ENCODE data around the gene CELF4.

CELF4 gene

GRCh38 chr18:37321582-37322491 lies 243.8 kb downstream of the CELF4 start:
- Histone ChIP-seq H3F3A (ENCODE audit: control insufficient read depth, insufficient read depth) (no peaks in the 10 kb centered on the region), H3K4me1 (ENCODE audit: control insufficient read depth, low read length) (no peaks in the 10 kb centered on the region), H3K36me3 (ENCODE audit: control insufficient read depth, low read length) (no peaks in the 10 kb centered on the region), H3K9me2 (replicated peaks; ENCODE audit: control insufficient read depth, low read length) (no peaks in the 10 kb centered on the region), H3K4me2 (ENCODE audit: low read length) (no peak overlapping the region), H3K4me3 (ENCODE audit: low read length) (no peak overlapping the region), H3K79me2 (ENCODE audit: control insufficient read depth, low read length) (no peaks in the 10 kb centered on the region), H4K20me1 (ENCODE audit: control insufficient read depth, insufficient read depth, low read depth, low read length) (no peaks in the 10 kb centered on the region), H3K27ac (ENCODE audit: low read depth, low read length) (no peak overlapping the region), H3K27me3 (ENCODE audit: control insufficient read depth, low read length) (no peaks in the 10 kb centered on the region), H3K9me3 (ENCODE audit: control insufficient read depth, insufficient read depth, low read length) (no peaks in the 10 kb centered on the region)
- TF ChIP-seq CTCF (IDR thresholded peaks at IDR 0.05; ENCODE audit: low read depth, low read length, poor library complexity, severe bottlenecking) (no peak), EZH2phosphoT487 (IDR thresholded peaks at IDR 0.05; ENCODE audit: borderline replicate concordance, low read length) (no peak)

GRCh38 chr18:37320317-37320716 lies 245.3 kb downstream of the CELF4 start:
- Histone ChIP-seq H4K20me1 (ENCODE audit: control insufficient read depth, insufficient read depth, low read depth, low read length) (no peaks in the 10 kb centered on the region), H3K27me3 (ENCODE audit: control insufficient read depth, low read length) (no peaks in the 10 kb centered on the region), H3K9me2 (replicated peaks; ENCODE audit: control insufficient read depth, low read length) (no peaks in the 10 kb centered on the region), H3K4me2 (ENCODE audit: low read length) (no peak overlapping the region), H3K27ac (ENCODE audit: low read depth, low read length) (no peak overlapping the region), H3F3A (ENCODE audit: control insufficient read depth, insufficient read depth) (no peaks in the 10 kb centered on the region), H3K9me3 (ENCODE audit: control insufficient read depth, insufficient read depth, low read length) (no peaks in the 10 kb centered on the region), H3K36me3 (ENCODE audit: control insufficient read depth, low read length) (no peaks in the 10 kb centered on the region), H3K4me1 (ENCODE audit: control insufficient read depth, low read length) (no peaks in the 10 kb centered on the region), H3K79me2 (ENCODE audit: control insufficient read depth, low read length) (no peaks in the 10 kb centered on the region), H3K4me3 (ENCODE audit: low read length) (no peak overlapping the region)
- no peak for TF ChIP-seq CTCF (IDR thresholded peaks at IDR 0.05; ENCODE audit: low read depth, low read length, poor library complexity, severe bottlenecking)
- no peak for TF ChIP-seq EZH2phosphoT487 (IDR thresholded peaks at IDR 0.05; ENCODE audit: borderline replicate concordance, low read length)

GRCh38 chr18:37318360-37319355 lies 246.9 kb downstream of the CELF4 start:
- Histone ChIP-seq H3K4me2 (ENCODE audit: low read length) (no peak overlapping the region), H3K27ac (ENCODE audit: low read depth, low read length) (no peak overlapping the region)
- TF ChIP-seq CTCF (IDR thresholded peaks at IDR 0.05; ENCODE audit: low read depth, low read length, poor library complexity, severe bottlenecking) (no peak), EZH2phosphoT487 (IDR thresholded peaks at IDR 0.05; ENCODE audit: borderline replicate concordance, low read length) (no peak)

More at GRCh38 chr18:37318360-37319355, 246.9 kb downstream of the CELF4 start:
- Histone ChIP-seq H3K9me2 (replicated peaks; ENCODE audit: control insufficient read depth, low read length) (no peaks in the 10 kb centered on the region), H3K36me3 (ENCODE audit: control insufficient read depth, low read length) (no peaks in the 10 kb centered on the region), H4K20me1 (ENCODE audit: control insufficient read depth, insufficient read depth, low read depth, low read length) (no peaks in the 10 kb centered on the region), H3K4me3 (ENCODE audit: low read length) (no peak overlapping the region), H3K79me2 (ENCODE audit: control insufficient read depth, low read length) (no peaks in the 10 kb centered on the region), H3K27me3 (ENCODE audit: control insufficient read depth, low read length) (no peaks in the 10 kb centered on the region), H3K9me3 (ENCODE audit: control insufficient read depth, insufficient read depth, low read length) (no peaks in the 10 kb centered on the region), H3K4me1 (ENCODE audit: control insufficient read depth, low read length) (no peaks in the 10 kb centered on the region), H3F3A (ENCODE audit: control insufficient read depth, insufficient read depth) (no peaks in the 10 kb centered on the region)
